PC-9 (cell line): ENCODE measurements around the gene FTO.

Source experiments
- CTCF ChIP-seq: fragments of 200-600 bp; sonication (generic); conservative IDR thresholded peaks from 2 replicates; pipeline ENCODE4 v1.6.1; 2017; ENCODE audit warnings: mixed run types, antibody characterized with exemption, mild to moderate bottlenecking, moderate library complexity
- EZH2 ChIP-seq: fragments of 200-600 bp; sonication (generic); IDR thresholded peaks from 2 replicates; pipeline ENCODE4 v1.8.0; 2017; ENCODE audit warnings: antibody characterized with exemption, low read depth

DNA sequence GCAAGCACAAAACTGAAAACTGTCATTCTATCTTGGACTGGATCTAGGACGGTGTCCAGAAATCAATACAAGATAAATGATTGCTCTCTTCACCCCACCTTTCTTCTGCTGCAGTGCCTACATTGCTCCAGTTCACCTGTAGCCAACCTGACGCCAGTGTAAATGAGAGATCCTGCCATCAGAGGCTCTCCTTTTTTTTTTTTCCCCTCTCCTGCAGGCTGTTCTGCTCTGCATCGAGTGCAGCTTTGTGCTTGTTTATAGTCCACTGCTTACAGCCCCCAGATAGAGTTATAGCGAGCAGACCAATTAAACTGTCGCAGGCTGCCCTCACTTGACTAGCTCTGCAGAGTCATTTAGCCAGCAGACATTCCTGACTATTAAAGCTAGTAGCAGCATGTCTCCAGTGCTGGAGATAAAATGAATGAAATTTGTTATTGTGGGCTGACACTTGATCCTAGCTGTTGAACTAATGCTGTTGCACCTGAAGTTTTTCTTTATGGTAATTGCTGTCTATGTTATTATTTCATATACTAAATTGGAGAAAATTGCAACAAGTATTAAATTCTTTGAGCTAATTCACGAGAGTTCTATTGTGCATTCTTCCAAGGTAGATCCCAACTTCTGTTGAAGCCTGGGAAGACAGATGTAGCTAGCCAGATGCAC, 257.1 kb downstream of the FTO start:
- TF ChIP-seq EZH2 (no peak), CTCF (no peak)
